ENCODE data around the gene PPIL4. TPM values are rescaled to one million over a fixed set of nuclear protein-coding genes. Genes with fewer than 3 reads are reported as not detected.
"Not testable (repeated sequence)": the region's sequence is repeated elsewhere in the genome, so short reads cannot be mapped to it uniquely, and the experiment has no call there.

The PPIL4 gene
- total RNA-seq, 4 donors from 2014 or later: 15.8 to 28.9 (median 20.5) TPM

- no peak overlapping the region for H3K4me3 ChIP-seq
- no peaks in the 10 kb centered on the region for H3K27me3 ChIP-seq
- no peaks in the 10 kb centered on the region for H3K36me3 ChIP-seq
- H3K4me1 ChIP-seq: peaks cover 0 to 15% (median 3%) of the 10 kb centered on the region in 4 donors
- TF ChIP-seq CTCF (IDR thresholded peaks at IDR 0.05): no peak
- no peak for TF ChIP-seq POLR2A (IDR thresholded peaks at IDR 0.05)
- peak overlapping the region in 1 of 4 donors; percentile 74 for H3K27ac ChIP-seq
- H3K9me3 ChIP-seq: no peaks in the 10 kb centered on the region
- no peak for DNase-seq
Measured at GRCh38 chr6:149467265-149467664, 78.6 kb downstream of the PPIL4 start.

GRCh38 chr6:149464411-149464810 lies 81.4 kb downstream of the PPIL4 start:
- no peak for DNase-seq
- Histone ChIP-seq H3K27ac (peak overlapping the region in 1 of 4 donors; percentile 25), H3K4me3 (no peak overlapping the region), H3K27me3 (no peaks in the 10 kb centered on the region), H3K9me3 (no peaks in the 10 kb centered on the region), H3K4me1 (peaks cover 0 to 12% (median 3%) of the 10 kb centered on the region in 4 donors), H3K36me3 (peaks cover 0 to 14% (median 0%) of the 10 kb centered on the region in 3 donors)
- TF ChIP-seq POLR2A (IDR thresholded peaks at IDR 0.05) (no peak), CTCF (IDR thresholded peaks at IDR 0.05) (no peak)

GRCh38 chr6:149463781-149464180 lies 82.1 kb downstream of the PPIL4 start:
- no peak for DNase-seq
- H3K27me3 ChIP-seq: no peaks in the 10 kb centered on the region
- no peaks in the 10 kb centered on the region for H3K9me3 ChIP-seq
- no peak for TF ChIP-seq CTCF (IDR thresholded peaks at IDR 0.05)
- no peak for TF ChIP-seq POLR2A (IDR thresholded peaks at IDR 0.05)
- H3K4me1 ChIP-seq: peaks cover 0 to 12% (median 3%) of the 10 kb centered on the region in 4 donors
- H3K4me3 ChIP-seq: no peak overlapping the region
- peaks cover 0 to 17% (median 0%) of the 10 kb centered on the region in 3 donors for H3K36me3 ChIP-seq
- peak overlapping the region in 1 of 4 donors; percentile 25 for H3K27ac ChIP-seq

GRCh38 chr6:149462712-149463111 lies 83.1 kb downstream of the PPIL4 start:
- not testable (repeated sequence) for H3K27me3 ChIP-seq, DNase-seq, H3K27ac ChIP-seq, H3K4me3 ChIP-seq, H3K9me3 ChIP-seq
- H3K36me3 ChIP-seq: peaks cover 0 to 17% (median 0%) of the 10 kb centered on the region in 3 donors
- H3K4me1 ChIP-seq: peaks cover 0 to 12% (median 3%) of the 10 kb centered on the region in 4 donors

DNA sequence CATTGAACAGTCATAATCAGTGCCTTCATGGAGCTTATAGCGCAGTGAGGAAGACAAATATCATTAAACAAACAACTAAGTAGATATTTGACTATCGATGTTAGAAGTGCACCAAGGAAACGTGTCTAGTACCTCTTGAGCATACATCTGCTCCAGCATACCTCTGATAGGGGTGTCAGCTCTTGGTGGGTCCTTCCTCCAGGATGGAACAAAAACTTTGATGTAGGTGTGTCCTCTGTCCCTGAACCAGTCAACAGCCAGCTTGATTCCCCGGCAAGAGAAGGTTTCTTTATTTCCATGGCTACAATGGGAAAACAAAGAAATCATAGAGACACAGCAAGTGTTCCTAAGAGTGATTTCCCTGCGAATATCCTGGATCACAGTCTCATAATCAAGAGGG lies 84.2 kb downstream of the PPIL4 start:
- Histone ChIP-seq H3K4me1 (peaks cover 0 to 12% (median 0%) of the 10 kb centered on the region in 4 donors), H3K27ac (no peak overlapping the region), H3K9me3 (no peaks in the 10 kb centered on the region), H3K36me3 (peaks cover 0 to 17% (median 0%) of the 10 kb centered on the region in 3 donors), H3K27me3 (no peaks in the 10 kb centered on the region), H3K4me3 (no peak overlapping the region)
- no peak for DNase-seq
- TF ChIP-seq POLR2A (IDR thresholded peaks at IDR 0.05): no peak
- TF ChIP-seq CTCF (IDR thresholded peaks at IDR 0.05): no peak

DNA sequence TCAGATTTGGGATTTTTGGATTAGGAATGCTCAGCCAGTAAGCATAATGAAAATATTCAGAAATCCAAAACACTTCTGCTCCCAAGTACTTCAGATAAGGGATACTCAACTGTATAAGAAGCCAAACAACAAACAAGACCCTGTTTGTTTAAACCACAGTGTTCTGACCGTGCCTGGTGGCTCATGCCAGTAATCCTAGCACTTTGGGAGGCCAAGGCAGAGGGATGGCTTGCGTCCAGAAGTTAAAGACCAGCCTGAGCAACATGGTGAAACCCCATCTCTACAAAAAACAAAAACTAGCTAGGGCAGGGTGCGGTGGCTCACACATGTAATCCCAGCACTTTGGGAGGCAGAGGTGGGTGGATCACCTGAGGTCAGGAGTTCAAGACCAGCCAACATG lies 85.6 kb downstream of the PPIL4 start:
- DNase-seq, H3K27me3 ChIP-seq, H3K4me1 ChIP-seq, H3K4me3 ChIP-seq, H3K9me3 ChIP-seq, H3K27ac ChIP-seq: not testable (repeated sequence)
- H3K36me3 ChIP-seq: peaks cover 0 to 17% (median 0%) of the 10 kb centered on the region in 3 donors

DNA sequence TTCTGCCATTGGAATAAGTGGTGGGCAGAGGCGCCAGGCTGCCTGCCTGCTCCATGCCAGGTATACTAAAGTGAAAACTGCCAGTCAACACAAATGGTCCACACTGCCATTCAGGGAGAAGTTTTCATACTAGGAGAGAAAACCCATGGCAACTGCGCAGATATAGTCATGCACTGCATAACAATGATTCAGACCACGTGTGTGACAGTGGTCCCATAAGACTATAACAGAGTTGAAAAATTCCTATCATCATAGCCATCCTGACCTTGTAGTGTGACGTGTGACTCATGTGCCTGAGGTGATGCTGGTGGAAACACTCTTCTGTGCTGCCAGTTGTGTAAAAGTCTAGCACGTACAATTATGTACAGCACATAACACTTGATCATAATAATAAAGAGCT lies 86.1 kb downstream of the PPIL4 start:
- Histone ChIP-seq H3K4me3 (no peak overlapping the region), H3K27ac (no peak overlapping the region), H3K36me3 (peaks cover 0 to 17% (median 0%) of the 10 kb centered on the region in 3 donors), H3K9me3 (no peaks in the 10 kb centered on the region), H3K27me3 (no peaks in the 10 kb centered on the region), H3K4me1 (peaks cover 0 to 7% (median 2%) of the 10 kb centered on the region in 4 donors)
- DNase-seq: no peak
- TF ChIP-seq POLR2A (IDR thresholded peaks at IDR 0.05) (no peak), CTCF (IDR thresholded peaks at IDR 0.05) (no peak)
